ENCODE data around the gene DTNB. TPM values are rescaled to one million over a fixed set of nuclear protein-coding genes. Genes with fewer than 3 reads are reported as not detected.

The DTNB gene
- total and polyA plus RNA-seq, 2 of the 4 experiments (the other 2 are of a cell fraction): 3.8 to 5.3 TPM

GRCh38 chr2:25651782-25652455, 21.5 kb downstream of the DTNB start:
- no peak overlapping the region for H3K18ac ChIP-seq (ENCODE audit: low read depth, low read length)
- H3K4me1 ChIP-seq (ENCODE audit: control insufficient read depth, insufficient read depth, low read length): no peaks in the 10 kb centered on the region; the same call in 1 of the 2 replicates
- no peak for TF ChIP-seq CEBPB (IDR thresholded peaks at IDR 0.05; ENCODE audit: low read depth, low read length)
- TF ChIP-seq RCOR1 (IDR thresholded peaks at IDR 0.05; ENCODE audit: insufficient replicate concordance, low read length): no peak
- no peak for TF ChIP-seq USF2 (IDR thresholded peaks at IDR 0.05; ENCODE audit: low read depth, low read length)
- TF ChIP-seq RAD21 (IDR thresholded peaks at IDR 0.05; ENCODE audit: low read length): no peak
- no peak for TF ChIP-seq FOS (IDR thresholded peaks at IDR 0.05; ENCODE audit: low read depth, low read length)
- no peak for TF ChIP-seq MXI1 (IDR thresholded peaks at IDR 0.05; ENCODE audit: borderline replicate concordance, low read depth, low read length)
- no peak for TF ChIP-seq MAZ (IDR thresholded peaks at IDR 0.05; ENCODE audit: borderline replicate concordance, low read depth, low read length)
- no peak for TF ChIP-seq RFX5 (IDR thresholded peaks at IDR 0.05; ENCODE audit: low read depth, low read length)
- no peak for TF ChIP-seq CHD1 (IDR thresholded peaks at IDR 0.05; ENCODE audit: low read depth, low read length)
- TF ChIP-seq ELK1 (IDR thresholded peaks at IDR 0.05; ENCODE audit: borderline replicate concordance, low read depth, low read length): no peak
- no peak for TF ChIP-seq BHLHE40 (IDR thresholded peaks at IDR 0.05; ENCODE audit: low read depth, low read length)
- TF ChIP-seq POLR2A (IDR thresholded peaks at IDR 0.05; ENCODE audit: low read depth, low read length): no peak
- no peak for TF ChIP-seq NFE2L2 (IDR thresholded peaks at IDR 0.05; ENCODE audit: low read depth, low read length)
- H4K5ac ChIP-seq (ENCODE audit: low read depth, low read length): no peak overlapping the region
- ATAC-seq (ENCODE audit: low read depth) (no peak), DNase-seq (no peak)
- H3K9ac ChIP-seq (ENCODE audit: low read depth, low read length): no peak overlapping the region
- H3K79me1 ChIP-seq (ENCODE audit: low read depth in 1 of 2, low read length in 2 of 2): no peaks in the 10 kb centered on the region; a peak in 1 of 4 replicates
- no peaks in the 10 kb centered on the region for H3K36me3 ChIP-seq (ENCODE audit: control insufficient read depth, insufficient read depth, low read length)
- H3K9me1 ChIP-seq (ENCODE audit: insufficient read depth, low read length): 0 out of 2 replicates have a peak, but pooled peaks cover 2% of the 10 kb centered on the region
- H4K8ac ChIP-seq (ENCODE audit: low read depth in 2 of 2, low read length in 2 of 2): no peak overlapping the region
- no TSS peak for BruUV-seq (replicated peaks)
- no peak overlapping the region for H2BK20ac ChIP-seq (ENCODE audit: low read depth, low read length)
- in situ Hi-C loops (cut with MboI; ENCODE audit: low sequenced_read_pairs) (no loop called here), dilution Hi-C loops (cut with HindIII; ENCODE audit: low sequenced_read_pairs, unreplicated experiment) (no loop called here), intact Hi-C loops (cut with micrococcal nuclease) (no loop called here)
- H3K4ac ChIP-seq (ENCODE audit: low read depth, low read length): no peak overlapping the region
- H2AK9ac ChIP-seq (replicated peaks; ENCODE audit: low read depth, low read length, poor library complexity): no peak overlapping the region
- H3K23ac ChIP-seq (ENCODE audit: low read depth, low read length): no peak overlapping the region
- H3K14ac ChIP-seq (replicated peaks; ENCODE audit: low read depth, low read length): no peak overlapping the region
- no peaks in the 10 kb centered on the region for H3K27me3 ChIP-seq (ENCODE audit: control insufficient read depth, insufficient read depth, low read length)
- no peak overlapping the region for H3K56ac ChIP-seq (ENCODE audit: extremely low read depth, insufficient read depth, low read length)
- no peak overlapping the region for H2AK5ac ChIP-seq (ENCODE audit: low read depth, low read length)
- H3K27ac ChIP-seq (ENCODE audit: insufficient read depth, low read length): no peak overlapping the region
- no peak overlapping the region for H3K4me2 ChIP-seq (ENCODE audit: low read depth, low read length)
- POLR2A ChIA-PET (ENCODE audit: unreplicated experiment): no interaction called here
- WGBS, 2 experiments (ENCODE audit: extremely low coverage in 2 of 2, insufficient read length in 1 of 2): 100% methylated on average over 1 of the region's 1 CpG; no CpG with 5 or more reads in 1 of the 2 experiments
- H2BK5ac ChIP-seq (ENCODE audit: low read depth, low read length, poor library complexity, severe bottlenecking): no peak overlapping the region
- H2BK120ac ChIP-seq (ENCODE audit: low read depth, low read length): no peak overlapping the region
- no peak overlapping the region for H2AFZ ChIP-seq (replicated peaks; ENCODE audit: low read length, poor library complexity)
- CTCF ChIA-PET: interaction anchor here (1.3 to 3.3 kb wide), 2 partner anchors 13 to 45 kb away, joined by 3 to 9 read pairs; no protein-coding TSS in a partner anchor
- H3K4me3 ChIP-seq (ENCODE audit: insufficient read depth, low read depth, low read length): no peak overlapping the region
- no peak overlapping the region for H4K91ac ChIP-seq (ENCODE audit: insufficient read depth, low read depth, low read length)
- H4K20me1 ChIP-seq (ENCODE audit: insufficient read depth, low read length): no peaks in the 10 kb centered on the region
- no peak overlapping the region for H2BK15ac ChIP-seq (ENCODE audit: low read depth, low read length)
- H3K9me3 ChIP-seq (ENCODE audit: control insufficient read depth, insufficient read depth, low read length): no peaks in the 10 kb centered on the region
